ENCODE data around the gene MLX. TPM values are rescaled to one million over a fixed set of nuclear protein-coding genes. Genes with fewer than 3 reads are reported as not detected.

Gene MLX
- total RNA-seq = 35.7 TPM

GRCh38 chr17:42566883-42567573, at the start of gene MLX:
MLX (plus strand) TSS chr17:42567100; CDS start chr17:42567125, 25 bp downstream.

GRCh38 chr17:42536048-42536371, 30.9 kb upstream of the MLX start, which contains the start of gene NAGLU:
NAGLU (plus strand) TSS chr17:42536241; CDS start chr17:42536273, 32 bp downstream.

GRCh38 chr17:42552736-42553135, 14.2 kb upstream of the MLX start, which contains the start of gene HSD17B1:
HSD17B1 (plus strand) TSS chr17:42552923; CDS start chr17:42552934, 11 bp downstream.

GRCh38 chr17:42561897-42562387, 5.0 kb upstream of the MLX start, which contains the start of gene COASY:
COASY (plus strand) TSS chr17:42562148; CDS start chr17:42562623, 475 bp downstream.

GRCh38 chr17:42577532-42578281, 10.8 kb downstream of the MLX start, which contains the start of gene PSMC3IP:
PSMC3IP (minus strand) TSS chr17:42577729; CDS start chr17:42577686, 43 bp downstream.

GRCh38 chr17:42609182-42609813, 42.4 kb downstream of the MLX start, which contains the start of the genes RETREG3 and TUBG1:
RETREG3 (minus strand) TSS chr17:42609374; CDS start chr17:42609324, 50 bp downstream.
TUBG1 (plus strand) TSS chr17:42609683; CDS start chr17:42609738, 55 bp downstream.

Other genes with a start within 250 kb of the MLX start
- 43.2 TPM for gene STAT3, start 178.7 kb upstream of the MLX start, total RNA-seq
- gene CAVIN1, start 143.8 kb upstream of the MLX start, total RNA-seq = 4.1 TPM
- 330 TPM for gene ATP6V0A1, start 108.2 kb upstream of the MLX start, total RNA-seq
- gene NAGLU, start 30.9 kb upstream of the MLX start, total RNA-seq = 14.7 TPM
- 1.6 TPM for gene HSD17B1, start 14.2 kb upstream of the MLX start, total RNA-seq
- gene COASY, start 5.0 kb upstream of the MLX start, total RNA-seq = 5.9 TPM
- gene PSMC3IP, start 10.6 kb downstream of the MLX start, total RNA-seq = 6.9 TPM
- 49.8 TPM for gene RETREG3, start 42.3 kb downstream of the MLX start, total RNA-seq
- gene TUBG1, start 42.6 kb downstream of the MLX start, total RNA-seq = 18.2 TPM
- gene TUBG2, start 92.2 kb downstream of the MLX start, total RNA-seq = 26.3 TPM
- gene PLEKHH3, start 109.9 kb downstream of the MLX start, total RNA-seq = 4.4 TPM
- 0.94 TPM for gene CCR10, start 114.7 kb downstream of the MLX start, total RNA-seq
- gene CNTNAP1, start 115.4 kb downstream of the MLX start, total RNA-seq = 12.5 TPM
- gene EZH1, start 177.9 kb downstream of the MLX start, total RNA-seq = 68.9 TPM
- 9.1 TPM for gene RAMP2, start 194.1 kb downstream of the MLX start, total RNA-seq
- gene VPS25, start 206.3 kb downstream of the MLX start, total RNA-seq = 24.4 TPM
- gene WNK4, start 213.5 kb downstream of the MLX start, total RNA-seq = not detected
- gene COA3, start 231.6 kb downstream of the MLX start, total RNA-seq = 65.7 TPM
- 0.31 TPM for gene CNTD1, start 231.8 kb downstream of the MLX start, total RNA-seq